Large intestine (tissue), 3 donors: ENCODE results near the gene GAA. TPM values are rescaled to one million over a fixed set of nuclear protein-coding genes. Genes with fewer than 3 reads are reported as not detected.
A peak's percentile ranks its signal among the peaks of the same experiment; 100 is the strongest.

ENCODE experiments used
- DNase-seq, 2 donors: peaks; one replicate each; pipeline versions ENCODE4 v3.0.0 to v3.0.0-alpha.2; 2013
- H3K27ac ChIP-seq: one replicate; pipeline ENCODE4 v1.5.1; 2013; ENCODE audit warnings: low read length
- H3K27me3 ChIP-seq: 2 replicates; pipeline ENCODE4 v1.6.1; 2013; ENCODE audit warnings: low read length; ENCODE audit not compliant: control insufficient read depth, insufficient read depth
- H3K36me3 ChIP-seq: 2 replicates; pipeline ENCODE4 v1.6.1; 2013; ENCODE audit warnings: low read length; ENCODE audit not compliant: control insufficient read depth, insufficient read depth
- H3K4me1 ChIP-seq: one replicate; pipeline ENCODE4 v1.6.1; 2013; ENCODE audit warnings: low read length; ENCODE audit not compliant: control insufficient read depth, insufficient read depth
- H3K4me3 ChIP-seq: one replicate; pipeline ENCODE4 v1.5.1; 2013; ENCODE audit warnings: low read length
- H3K9me3 ChIP-seq: one replicate; pipeline ENCODE4 v1.6.1; 2013; ENCODE audit warnings: mild to moderate bottlenecking, low read depth, low read length, moderate library complexity; ENCODE audit not compliant: control insufficient read depth
- WGBS: methylation state at CpG from one replicate; pipeline ENCODE4 v1.1.5; 2013; ENCODE audit warnings: low lambda C conversion rate; ENCODE audit not compliant: insufficient coverage; 5-methylcytosine and 5-hydroxymethylcytosine counted together
- polyA plus RNA-seq: library from polyadenylated mRNA; unstranded; fragments of 120-200 nt; gene quantifications from one replicate; pipeline ENCODE4 v1.2.1, GENCODE V29; 2013

GAA gene
- polyA plus RNA-seq, 1 donor = 50.0 TPM

- no peak overlapping the region for H3K4me3 ChIP-seq
- DNase-seq = no peak
- no peaks in the 10 kb centered on the region for H3K27me3 ChIP-seq
- WGBS = no CpG with 5 or more reads among the region's 32 CpGs
- no peaks in the 10 kb centered on the region for H3K9me3 ChIP-seq
- H3K27ac ChIP-seq = no peak overlapping the region
- H3K4me1 ChIP-seq = peaks cover 4% of the 10 kb centered on the region
- no peaks in the 10 kb centered on the region for H3K36me3 ChIP-seq
Observed at GRCh38 chr17:80065478-80066170, 35.8 kb upstream of the GAA start.

- H3K4me1 ChIP-seq = peaks cover 4% of the 10 kb centered on the region
- H3K36me3 ChIP-seq = no peaks in the 10 kb centered on the region
- no peaks in the 10 kb centered on the region for H3K27me3 ChIP-seq
- H3K9me3 ChIP-seq = no peaks in the 10 kb centered on the region
- WGBS = 92% methylated on average over 2 of the region's 31 CpGs
- H3K4me3 ChIP-seq = no peak overlapping the region
- DNase-seq = no peak
- no peak overlapping the region for H3K27ac ChIP-seq
Observed at GRCh38 chr17:80067393-80067986, 33.9 kb upstream of the GAA start.

- Histone ChIP-seq H3K27me3 (no peaks in the 10 kb centered on the region), H3K27ac (no peak overlapping the region), H3K9me3 (no peaks in the 10 kb centered on the region), H3K36me3 (no peaks in the 10 kb centered on the region), H3K4me3 (no peak overlapping the region), H3K4me1 (peaks cover 4% of the 10 kb centered on the region)
- DNase-seq = peak in 1 of 2 donors; percentile 12
- no CpG with 5 or more reads among the region's 23 CpGs for WGBS
Observed at GRCh38 chr17:80068301-80069222, 32.8 kb upstream of the GAA start.

- H3K9me3 ChIP-seq = no peaks in the 10 kb centered on the region
- 70% methylated on average over 2 of the region's 15 CpGs for WGBS
- no peak overlapping the region for H3K4me3 ChIP-seq
- H3K27me3 ChIP-seq = no peaks in the 10 kb centered on the region
- H3K27ac ChIP-seq = no peak overlapping the region
- no peak for DNase-seq
- no peaks in the 10 kb centered on the region for H3K36me3 ChIP-seq
- H3K4me1 ChIP-seq = peaks cover 4% of the 10 kb centered on the region
Observed at GRCh38 chr17:80070375-80071115, 30.8 kb upstream of the GAA start.

- Histone ChIP-seq H3K4me1 (peaks cover 4% of the 10 kb centered on the region), H3K4me3 (no peak overlapping the region), H3K36me3 (no peaks in the 10 kb centered on the region), H3K27me3 (no peaks in the 10 kb centered on the region), H3K9me3 (no peaks in the 10 kb centered on the region), H3K27ac (no peak overlapping the region)
- DNase-seq = peak in 1 of 2 donors; percentile 26
- no CpG with 5 or more reads among the region's 20 CpGs for WGBS
Observed at GRCh38 chr17:80071116-80071841, 30.1 kb upstream of the GAA start.

GRCh38 chr17:80072410-80072809 lies 29.0 kb upstream of the GAA start:
- H3K4me3 ChIP-seq = no peak overlapping the region
- H3K9me3 ChIP-seq = no peaks in the 10 kb centered on the region
- WGBS = no CpG with 5 or more reads among the region's 6 CpGs
- H3K4me1 ChIP-seq = peaks cover 4% of the 10 kb centered on the region
- H3K27ac ChIP-seq = no peak overlapping the region
- H3K36me3 ChIP-seq = no peaks in the 10 kb centered on the region
- DNase-seq = no peak
- H3K27me3 ChIP-seq = no peaks in the 10 kb centered on the region

GRCh38 chr17:80080081-80080480 lies 21.3 kb upstream of the GAA start:
- no peaks in the 10 kb centered on the region for H3K4me1 ChIP-seq
- no peaks in the 10 kb centered on the region for H3K27me3 ChIP-seq
- H3K27ac ChIP-seq = no peak overlapping the region
- DNase-seq = no peak
- H3K36me3 ChIP-seq = peaks cover 3% of the 10 kb centered on the region
- 100% methylated on average over 1 of the region's 6 CpGs for WGBS
- no peak overlapping the region for H3K4me3 ChIP-seq
- no peaks in the 10 kb centered on the region for H3K9me3 ChIP-seq

- no CpG with 5 or more reads among the region's 14 CpGs for WGBS
- no peak for DNase-seq
- Histone ChIP-seq H3K36me3 (peaks cover 3% of the 10 kb centered on the region), H3K4me3 (no peak overlapping the region), H3K4me1 (no peaks in the 10 kb centered on the region), H3K9me3 (no peaks in the 10 kb centered on the region), H3K27ac (no peak overlapping the region), H3K27me3 (no peaks in the 10 kb centered on the region)
Observed at GRCh38 chr17:80081596-80081995, 19.8 kb upstream of the GAA start.

GRCh38 chr17:80082403-80083135 lies 18.8 kb upstream of the GAA start:
- Histone ChIP-seq H3K9me3 (no peaks in the 10 kb centered on the region), H3K27me3 (no peaks in the 10 kb centered on the region), H3K4me3 (no peak overlapping the region), H3K4me1 (no peaks in the 10 kb centered on the region), H3K27ac (no peak overlapping the region), H3K36me3 (peaks cover 3% of the 10 kb centered on the region)
- WGBS = 93% methylated on average over 3 of the region's 20 CpGs
- DNase-seq = peak; percentile 43 to 46
